NCI-H1930 (cell line): ENCODE measurements around the gene MIEF2.

ENCODE experiments used
- DNase-seq, 2 experiments: peaks; one replicate each; lab custom pipeline; 2025; lab: John Stamatoyannopoulos, UW

Gene MIEF2

DNA sequence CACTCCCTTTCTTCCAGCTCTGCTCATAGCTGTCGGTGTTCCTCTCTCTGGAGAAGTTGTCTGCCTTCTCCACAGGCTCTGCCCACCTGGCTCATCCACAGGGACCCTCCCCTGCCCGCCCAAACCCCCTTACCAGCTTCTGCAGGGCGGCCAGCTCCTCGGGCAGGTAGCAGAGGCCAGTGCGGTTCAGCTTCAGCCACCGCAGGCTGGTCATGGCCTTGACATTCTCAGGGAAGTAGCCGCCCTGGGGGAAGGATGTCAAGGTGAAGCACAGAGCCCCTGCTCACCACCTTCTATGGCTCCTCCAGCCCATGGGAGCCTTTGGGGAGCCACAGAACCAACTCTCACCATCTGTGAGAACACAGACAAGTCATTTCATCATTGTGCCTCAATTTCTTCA, 3.7 kb upstream of the MIEF2 start:
- DNase-seq: no peak

DNA sequence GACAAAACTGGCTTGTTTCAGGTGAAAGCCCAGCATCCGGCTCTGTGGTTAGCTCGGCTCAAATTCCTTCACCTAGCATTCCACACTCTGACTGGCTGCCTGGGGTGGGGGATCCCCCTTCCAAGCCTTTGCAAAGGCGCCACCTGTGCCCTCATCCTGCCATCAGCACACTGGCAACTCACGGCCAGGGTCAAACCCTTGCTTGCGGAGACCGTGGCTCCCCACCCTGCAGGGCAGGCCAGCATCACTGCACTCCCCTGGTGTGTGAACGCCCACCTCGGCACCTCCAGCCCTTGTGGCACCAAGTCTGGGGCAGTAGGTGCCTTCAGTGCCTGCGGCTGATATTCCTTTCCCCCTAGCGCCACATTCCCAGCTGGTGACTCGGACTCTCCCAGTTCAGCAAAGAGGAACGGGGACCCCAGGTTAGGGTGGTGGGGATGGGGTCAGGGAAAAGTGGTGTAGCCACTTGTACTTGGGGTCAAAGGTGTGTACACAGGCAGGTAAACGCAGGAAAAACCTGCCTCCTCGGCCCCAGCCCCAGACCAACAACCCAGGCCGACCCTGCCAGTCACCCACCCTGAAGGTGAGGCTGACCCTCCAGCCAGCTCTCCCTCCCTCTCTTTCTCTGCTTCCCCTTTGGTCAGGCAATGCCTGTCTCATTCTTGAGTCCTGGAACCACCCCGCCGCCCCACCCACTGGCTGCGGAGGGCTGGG, 3.0 kb upstream of the MIEF2 start:
- DNase-seq: no peak

DNA sequence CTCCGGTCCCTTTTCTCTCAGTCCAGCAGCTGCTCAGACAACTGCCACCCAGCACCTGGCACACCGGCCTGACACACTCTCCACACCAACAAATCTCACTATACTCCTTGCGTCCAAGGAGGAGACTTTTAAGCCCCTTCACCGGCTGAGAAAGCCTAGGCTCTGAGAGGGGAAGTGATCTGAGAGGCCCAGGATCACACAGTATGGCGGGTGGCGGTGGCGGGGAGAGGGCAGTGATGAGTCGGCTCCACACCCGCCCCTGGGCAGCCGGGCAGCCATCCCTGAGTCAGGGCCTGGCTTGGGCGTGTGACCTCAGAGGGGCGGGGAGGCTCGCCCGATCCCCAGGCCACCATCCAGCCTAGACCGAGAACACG, 2.5 kb upstream of the MIEF2 start:
- DNase-seq: no peak

DNA sequence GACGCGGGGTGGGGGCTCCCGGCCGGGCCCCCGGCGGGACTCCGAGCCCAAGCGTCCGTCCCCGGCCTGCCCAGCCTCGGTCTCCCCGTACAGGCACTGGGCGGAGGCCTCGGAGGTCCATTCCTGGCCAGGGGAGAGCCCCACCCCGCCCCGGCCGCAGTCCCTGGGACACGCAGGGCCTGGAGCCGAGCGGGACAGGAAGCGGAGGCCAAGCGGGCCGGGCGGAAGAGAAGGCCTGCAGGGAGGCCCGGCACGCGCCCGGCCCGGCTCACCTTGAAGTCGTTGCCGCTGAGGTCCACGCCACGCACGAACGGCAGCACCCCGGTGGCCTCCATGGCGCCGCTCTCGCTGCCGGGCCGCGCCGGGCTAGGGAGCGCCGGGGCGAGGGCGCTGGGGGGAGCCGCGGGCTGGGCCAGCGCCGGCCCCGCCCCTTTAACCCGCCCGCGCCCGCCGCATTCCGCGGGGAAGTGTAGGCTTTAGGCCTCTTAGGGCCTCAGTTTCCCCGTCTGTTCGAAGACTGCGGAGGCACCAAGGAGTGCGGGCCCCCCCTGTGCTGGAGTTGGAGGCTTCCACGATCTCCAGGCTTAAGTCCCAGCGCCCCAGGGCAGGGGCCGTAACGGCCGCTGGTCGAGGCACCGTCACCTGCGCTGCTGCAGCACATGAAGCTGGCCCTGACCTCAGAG, 2.0 kb upstream of the MIEF2 start, which contains the start of gene FLII:
TSS of gene FLII (minus strand) at position 383 of the 683 bp plus-strand sequence. CDS start at position 335, 48 bp downstream.
- DNase-seq: peak in 1 of 2 experiments; percentile 45

DNA sequence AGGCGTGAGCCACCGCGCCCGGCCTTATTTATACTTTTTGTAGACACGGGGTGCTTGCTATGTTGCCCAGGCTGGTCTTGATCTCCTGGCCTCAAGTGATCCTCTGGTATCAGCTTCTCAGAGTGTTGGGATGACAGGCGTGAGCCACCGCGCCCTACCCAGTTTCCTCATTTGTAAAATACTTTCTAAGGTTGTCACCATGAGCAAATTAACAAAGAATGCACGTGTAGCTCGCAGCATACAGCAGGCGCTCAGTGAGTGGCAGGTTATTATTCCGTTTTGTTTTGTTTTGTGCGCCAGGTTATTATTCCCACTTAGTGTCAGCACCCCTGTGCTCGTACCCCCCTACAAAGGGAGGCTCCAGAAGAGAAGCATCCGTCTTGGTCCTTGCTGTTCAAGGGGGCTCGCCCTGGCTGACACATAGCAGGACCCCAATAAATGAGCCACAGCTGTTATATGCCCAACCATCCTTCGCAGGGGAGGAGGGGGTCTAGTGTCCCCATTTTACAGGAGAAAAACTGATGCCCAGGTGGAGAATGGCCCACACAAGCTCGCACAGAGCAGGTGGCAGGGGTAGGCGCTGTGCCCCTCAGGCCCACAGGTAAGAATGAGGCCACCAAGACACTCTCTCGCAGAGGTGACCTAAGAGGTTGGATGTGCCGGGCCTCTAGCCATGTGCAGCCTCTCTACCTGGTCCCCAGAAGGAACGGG, 686 bp upstream of the MIEF2 start:
- DNase-seq: no peak

DNA sequence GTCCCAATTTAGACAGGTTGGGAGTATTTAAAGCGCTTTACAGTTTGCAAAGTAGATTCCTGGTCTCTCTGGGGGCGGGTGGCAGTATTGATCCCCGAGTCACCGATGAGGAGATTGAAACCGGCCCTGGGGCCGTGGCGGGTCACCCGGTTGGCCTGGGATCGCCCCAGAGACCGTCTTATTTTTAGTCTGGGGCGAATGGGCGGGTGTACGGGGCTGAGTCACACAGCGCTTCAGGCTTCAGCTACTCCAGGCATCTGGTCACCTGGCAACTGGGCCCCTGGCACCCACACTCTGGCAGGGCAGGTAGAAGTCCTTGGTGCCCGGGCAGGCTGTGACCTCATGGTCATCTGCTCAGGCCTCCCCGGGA, 669 bp downstream of the MIEF2 start:
- no peak for DNase-seq

DNA sequence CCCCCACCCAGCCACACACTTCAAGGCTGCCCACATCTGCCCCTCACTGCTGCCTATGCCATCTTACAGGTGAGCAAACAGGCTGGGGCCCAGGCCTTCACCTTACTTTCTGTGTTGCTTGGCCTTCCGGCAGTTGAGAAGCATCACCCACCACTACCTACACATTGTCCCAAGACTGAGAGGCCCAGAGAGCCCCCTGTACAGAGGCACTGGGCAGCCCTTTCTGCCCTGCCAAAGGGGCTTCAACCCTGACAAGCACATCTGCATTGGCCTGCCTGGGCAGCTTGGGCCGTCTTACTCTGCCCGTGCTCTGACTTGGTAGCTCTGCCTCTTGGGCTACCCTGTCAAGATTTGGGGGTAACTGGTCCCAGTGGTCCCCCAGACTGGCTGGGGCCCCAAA, 1.2 kb downstream of the MIEF2 start:
- DNase-seq: no peak

DNA sequence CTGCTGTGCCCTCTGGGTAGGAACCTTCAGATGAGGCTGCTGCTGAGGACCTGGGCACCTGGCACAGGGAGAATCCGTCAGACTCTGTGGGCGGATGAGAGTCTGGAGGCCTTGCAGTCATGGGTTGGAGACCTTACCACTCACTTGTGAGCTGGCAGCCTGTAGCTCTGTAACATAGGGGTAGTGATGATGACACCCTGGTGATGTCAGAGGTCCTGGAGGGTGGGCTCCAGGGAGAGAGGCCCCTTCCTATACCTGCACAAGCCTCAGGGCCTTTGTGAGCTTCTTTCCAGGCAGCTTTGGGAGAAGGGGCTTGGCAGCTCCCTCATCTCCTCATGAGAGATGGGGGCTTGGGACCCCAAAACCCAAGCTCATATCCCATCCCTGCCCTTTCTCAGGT, 1.6 kb downstream of the MIEF2 start:
- DNase-seq: no peak

DNA sequence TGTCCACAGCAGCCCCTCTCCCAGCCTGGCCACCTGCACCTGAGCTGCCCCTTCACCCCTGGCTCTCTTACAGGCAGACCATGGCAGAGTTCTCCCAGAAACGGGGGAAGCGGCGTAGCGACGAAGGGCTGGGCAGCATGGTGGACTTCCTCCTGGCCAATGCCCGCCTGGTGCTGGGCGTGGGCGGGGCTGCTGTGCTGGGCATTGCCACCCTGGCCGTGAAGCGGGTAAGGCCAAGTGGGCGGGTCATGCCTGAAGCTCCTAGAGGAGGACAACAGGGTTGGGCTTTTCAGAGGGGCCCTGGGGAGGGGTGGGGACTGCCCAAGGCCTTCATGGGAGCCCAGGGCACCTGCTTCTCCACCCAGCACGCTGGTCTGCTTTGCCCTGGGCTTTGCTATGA, 2.2 kb downstream of the MIEF2 start:
- DNase-seq: no peak

DNA sequence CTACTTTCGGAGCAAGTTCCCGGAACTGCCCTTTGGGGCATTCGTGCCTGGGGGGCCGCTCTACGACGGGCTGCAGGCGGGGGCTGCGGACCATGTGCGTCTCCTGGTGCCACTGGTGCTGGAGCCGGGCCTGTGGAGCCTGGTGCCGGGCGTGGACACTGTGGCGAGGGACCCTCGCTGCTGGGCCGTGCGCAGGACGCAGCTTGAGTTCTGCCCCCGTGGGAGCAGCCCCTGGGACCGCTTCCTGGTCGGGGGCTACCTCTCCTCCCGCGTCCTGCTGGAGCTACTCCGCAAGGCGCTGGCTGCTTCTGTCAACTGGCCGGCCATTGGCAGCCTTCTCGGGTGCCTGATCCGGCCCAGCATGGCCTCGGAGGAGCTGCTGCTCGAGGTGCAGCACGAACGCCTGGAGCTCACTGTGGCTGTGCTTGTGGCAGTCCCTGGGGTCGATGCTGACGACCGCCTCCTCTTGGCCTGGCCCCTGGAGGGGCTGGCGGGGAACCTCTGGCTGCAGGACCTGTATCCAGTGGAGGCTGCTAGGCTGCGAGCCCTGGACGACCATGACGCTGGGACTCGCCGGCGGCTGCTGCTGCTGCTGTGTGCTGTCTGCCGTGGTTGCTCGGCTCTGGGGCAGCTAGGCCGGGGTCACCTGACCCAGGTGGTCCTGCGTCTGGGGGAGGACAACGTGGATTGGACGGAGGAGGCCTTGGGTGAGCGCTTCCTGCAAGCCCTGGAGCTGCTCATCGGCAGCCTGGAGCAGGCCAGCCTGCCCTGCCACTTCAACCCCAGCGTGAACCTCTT, 3.6 kb downstream of the MIEF2 start:
- no peak for DNase-seq

DNA sequence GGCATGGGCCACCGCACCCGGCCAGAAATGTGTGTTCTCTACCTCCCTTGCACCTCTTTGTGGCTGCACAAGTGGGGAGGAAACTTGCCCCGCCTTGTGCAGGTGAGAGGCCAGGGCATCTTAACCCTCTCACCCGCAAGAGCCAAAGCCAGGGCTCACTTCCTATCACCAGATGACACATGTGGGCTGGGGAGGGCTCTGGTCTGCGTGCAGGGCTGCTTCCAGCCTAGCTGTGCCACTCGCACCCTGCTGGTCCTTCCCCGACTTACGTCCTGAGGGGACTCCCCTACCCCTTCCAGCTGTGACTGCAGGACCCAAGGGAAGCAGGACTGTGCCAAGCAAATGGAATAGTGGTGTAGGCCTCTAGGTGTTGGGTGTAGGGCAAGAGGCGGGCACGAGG, 6.9 kb downstream of the MIEF2 start:
- no peak for DNase-seq

DNA sequence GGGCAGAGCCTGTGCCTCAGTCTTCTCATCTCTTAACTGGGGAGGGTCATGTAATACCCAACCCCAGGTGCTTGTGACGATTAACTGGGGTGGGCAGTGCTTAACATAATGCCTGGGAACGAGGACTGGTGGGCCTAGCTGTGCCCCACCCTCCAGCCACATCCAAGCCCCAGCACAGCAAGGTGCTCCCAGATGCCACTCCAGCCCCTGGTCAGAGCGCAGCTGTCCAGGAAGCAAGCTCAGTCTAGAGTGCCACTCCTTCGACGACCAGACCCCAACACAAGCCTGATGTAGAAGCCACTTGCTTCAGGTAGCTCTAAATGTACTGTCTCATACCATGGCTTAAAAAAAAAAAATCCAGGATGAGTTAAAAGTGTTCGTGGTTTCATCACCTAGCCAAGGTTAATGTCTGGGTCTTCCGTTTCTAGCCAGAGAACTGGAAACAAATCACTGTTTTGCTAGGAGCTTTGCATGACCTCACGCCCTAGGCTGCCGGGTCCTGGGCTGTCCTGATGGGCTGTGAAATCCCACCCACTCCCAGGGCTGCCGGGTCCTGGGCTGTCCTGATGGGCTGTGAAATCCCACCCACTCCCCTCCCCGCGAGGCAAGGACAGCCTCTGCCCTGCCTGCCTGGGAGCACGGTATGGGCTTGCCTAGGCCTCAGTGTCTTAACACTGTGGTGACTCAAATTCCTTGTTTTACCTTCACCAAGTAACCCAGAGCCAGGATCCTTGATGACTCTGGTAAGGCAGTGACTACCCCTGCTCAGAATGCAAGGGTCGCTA, 7.7 kb downstream of the MIEF2 start:
- no peak for DNase-seq

DNA sequence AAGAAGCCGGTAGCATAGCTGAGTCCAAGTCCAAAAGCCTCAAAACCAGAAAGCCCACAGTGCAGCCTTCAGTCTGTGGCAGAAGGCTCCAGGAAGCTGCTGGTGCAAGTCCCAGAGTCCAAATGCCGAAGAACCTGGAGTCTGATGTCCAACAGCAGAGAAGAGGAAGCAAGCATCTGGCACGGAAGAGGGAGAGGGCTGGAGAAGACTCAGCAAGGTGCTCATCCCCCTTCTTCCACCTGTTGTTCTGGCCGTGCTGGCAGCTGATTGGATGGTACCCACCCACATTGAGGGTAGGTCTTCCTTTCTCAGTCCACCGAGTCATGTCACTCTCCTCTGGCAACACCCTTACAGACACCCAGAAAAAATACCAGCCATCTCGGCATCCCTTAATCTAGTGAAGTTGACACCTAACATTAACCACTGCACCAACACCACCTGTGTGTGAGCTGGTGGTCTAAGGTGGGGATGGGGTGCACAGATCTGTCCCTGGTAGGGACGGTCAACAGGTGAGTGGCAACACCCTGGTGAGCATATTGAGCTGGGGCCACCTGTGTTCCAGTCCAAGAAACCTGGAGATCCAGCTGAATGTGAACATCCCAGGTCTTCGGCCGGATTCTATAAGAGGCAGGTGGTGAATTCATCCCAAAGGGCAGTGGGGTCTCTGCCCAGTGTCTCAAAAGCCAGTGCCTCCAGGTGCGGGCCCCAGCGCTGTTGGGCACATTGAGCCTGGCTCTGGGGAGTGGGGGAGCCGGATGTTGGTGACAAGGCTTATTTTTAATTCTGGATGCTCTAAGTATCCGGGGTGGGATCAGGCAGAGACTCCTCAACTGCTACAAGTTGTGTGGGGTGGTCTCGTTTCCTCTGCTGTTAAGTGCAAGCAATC, 9.8 kb downstream of the MIEF2 start:
- DNase-seq: no peak

DNA sequence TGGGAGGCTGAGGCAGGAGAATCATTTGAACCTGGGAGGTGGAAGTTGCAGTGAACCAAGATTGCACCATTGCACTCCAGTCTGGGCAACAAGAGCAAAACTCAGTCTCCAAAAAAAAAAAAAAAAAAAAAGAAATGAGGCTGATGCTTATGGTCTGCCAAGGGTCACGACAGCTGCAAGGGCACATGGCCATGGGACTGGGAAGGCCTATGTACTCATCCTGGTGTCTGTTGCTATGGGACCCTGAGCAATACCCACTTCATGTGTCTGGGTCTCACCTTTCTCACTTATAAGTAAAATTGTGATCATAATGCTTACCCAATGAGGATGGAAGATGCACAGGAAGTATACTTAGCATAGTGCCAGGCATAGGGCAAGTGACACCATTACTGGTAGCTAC, 16.6 kb downstream of the MIEF2 start:
- DNase-seq: no peak

DNA sequence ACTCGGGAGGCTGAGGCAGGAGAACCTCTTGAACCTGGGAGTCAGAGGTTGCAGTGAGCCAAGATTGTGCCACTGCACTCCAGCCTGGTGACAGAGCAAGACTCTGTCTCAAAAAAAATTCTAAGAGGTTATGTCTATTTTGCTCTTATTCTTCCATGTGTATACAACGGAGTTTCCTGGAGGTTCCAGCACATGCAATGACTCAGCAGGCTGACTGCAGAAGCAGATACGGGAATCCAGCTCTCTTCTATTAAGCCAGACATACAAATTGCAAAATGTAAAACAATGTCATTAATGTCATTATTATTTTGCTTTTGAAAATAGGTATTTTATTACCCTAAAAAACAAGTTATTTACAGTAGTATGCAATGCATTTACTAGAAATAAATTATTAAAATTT, 18.4 kb downstream of the MIEF2 start:
- no peak for DNase-seq

DNA sequence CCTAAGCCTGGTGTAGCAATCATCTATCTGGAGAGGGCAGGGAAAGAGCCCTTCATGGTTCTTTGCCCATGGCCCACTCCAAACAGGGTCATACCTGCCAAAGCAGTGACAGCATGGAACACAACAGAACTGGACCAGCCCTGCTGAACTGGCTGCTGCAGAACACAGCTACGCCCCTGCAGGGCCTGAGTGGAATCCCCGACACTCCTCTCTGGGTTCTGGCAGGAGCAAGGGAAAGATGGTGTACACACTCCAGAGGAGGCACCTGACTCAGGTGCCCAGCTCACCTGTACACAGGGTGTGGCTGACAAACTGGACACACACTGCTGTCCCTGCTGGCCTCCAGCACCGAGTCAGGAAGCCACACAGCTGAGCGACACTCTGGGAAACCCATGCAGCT, 19.8 kb downstream of the MIEF2 start:
- DNase-seq: no peak

DNA sequence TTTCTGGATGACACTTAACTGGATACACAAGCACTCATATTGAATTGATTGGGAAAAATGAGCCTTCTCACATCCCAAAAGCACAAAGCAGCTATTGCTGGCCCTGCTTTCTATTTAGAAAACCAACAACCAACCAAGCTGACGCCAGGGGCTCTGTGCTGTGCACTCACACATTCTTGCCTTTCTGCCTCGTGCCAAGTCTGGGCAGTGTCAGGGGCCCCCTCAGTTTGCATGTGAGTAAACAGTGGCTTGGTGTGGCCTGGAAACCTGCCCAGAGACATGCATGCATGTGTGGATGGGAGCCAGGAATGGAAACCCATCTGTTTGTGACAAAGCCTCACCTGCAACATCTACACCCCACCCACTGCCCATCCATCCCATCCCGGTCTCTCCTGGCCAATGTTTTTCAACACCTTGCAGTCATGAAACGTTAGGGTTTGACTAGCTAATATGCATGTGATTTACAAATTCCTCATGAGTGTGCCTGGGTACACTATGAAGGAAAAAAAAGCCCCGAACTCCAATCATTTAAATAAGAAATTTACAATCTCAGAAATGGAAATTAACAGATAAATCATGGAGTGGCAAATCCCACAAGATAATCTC, 20.4 kb downstream of the MIEF2 start:
- DNase-seq: no peak

DNA sequence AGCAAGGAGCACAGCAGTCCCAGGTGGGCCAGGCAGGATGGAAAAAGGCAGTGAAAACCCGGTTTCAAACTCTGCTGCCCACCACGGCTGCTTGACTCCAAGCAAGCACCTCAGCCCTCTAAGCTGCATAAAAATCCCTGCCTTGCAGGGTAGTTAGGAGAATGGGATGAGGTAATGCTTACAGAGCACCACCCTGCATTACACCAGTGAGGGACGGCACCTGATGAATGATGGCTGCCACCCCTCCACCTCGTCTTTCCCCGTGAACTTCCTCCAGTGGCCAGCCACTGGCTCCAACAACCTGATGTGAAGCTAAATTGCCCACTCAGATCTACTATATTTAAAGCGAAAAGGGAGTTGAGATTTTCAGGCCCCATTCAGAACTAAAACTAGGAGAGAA, 21.3 kb downstream of the MIEF2 start:
- DNase-seq: no peak

DNA sequence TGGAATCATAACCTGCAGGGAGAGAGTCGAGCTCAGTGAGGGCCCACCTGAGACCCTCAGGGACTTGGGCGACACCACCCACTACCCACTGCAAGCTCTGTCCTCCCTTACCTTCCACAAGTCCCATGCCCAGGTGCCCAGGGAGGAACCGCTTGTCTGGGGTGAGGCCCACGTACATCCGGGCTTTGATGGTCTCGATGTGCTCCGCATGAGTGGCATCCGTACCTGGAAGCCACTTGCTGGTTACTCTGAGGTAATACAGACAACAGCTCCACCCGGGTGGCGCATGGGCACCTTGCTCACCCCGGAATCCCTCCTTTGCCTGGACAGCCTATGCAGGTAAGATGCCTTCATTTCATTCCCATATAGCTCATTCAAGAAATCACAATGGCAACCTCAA, 24.8 kb downstream of the MIEF2 start:
- DNase-seq: no peak
